GM18508 (cell line): ENCODE data around the gene CDYL2.
"Not testable (repeated sequence)": the region's sequence is repeated elsewhere in the genome, so short reads cannot be mapped to it uniquely, and the experiment has no call there.

Experiments
- ATAC-seq: cut with Tn5 transposase; IDR thresholded peaks from one replicate; pipeline ENCODE4 v1.9.1; 2021; ENCODE audit warnings: moderate number of reproducible peaks; ENCODE audit not compliant: insufficient read depth, unreplicated experiment

The CDYL2 gene

GRCh38 chr16:80751167-80751566 is 53.2 kb downstream of the CDYL2 start:
- no peak for ATAC-seq

GRCh38 chr16:80746231-80746630 is 58.2 kb downstream of the CDYL2 start:
- ATAC-seq = no peak

GRCh38 chr16:80744856-80745255 is 59.5 kb downstream of the CDYL2 start:
- ATAC-seq = no peak

GRCh38 chr16:80743772-80744171 is 60.6 kb downstream of the CDYL2 start:
- no peak for ATAC-seq

GRCh38 chr16:80743273-80743672 is 61.1 kb downstream of the CDYL2 start:
- no peak for ATAC-seq

- no peak for ATAC-seq
Observed at GRCh38 chr16:80742331-80742730, 62.1 kb downstream of the CDYL2 start.

GRCh38 chr16:80741724-80742123 is 62.7 kb downstream of the CDYL2 start:
- ATAC-seq = no peak

- no peak for ATAC-seq
Observed at GRCh38 chr16:80739523-80739922, 64.9 kb downstream of the CDYL2 start.

- no peak for ATAC-seq
Observed at GRCh38 chr16:80738521-80738920, 65.9 kb downstream of the CDYL2 start.

GRCh38 chr16:80735846-80736245 is 68.6 kb downstream of the CDYL2 start:
- ATAC-seq = no peak

GRCh38 chr16:80733407-80733806 is 71.0 kb downstream of the CDYL2 start:
- no peak for ATAC-seq

- ATAC-seq = no peak
Observed at GRCh38 chr16:80731915-80732314, 72.5 kb downstream of the CDYL2 start.

GRCh38 chr16:80727066-80727763 is 77.2 kb downstream of the CDYL2 start:
- not testable (repeated sequence) for ATAC-seq

GRCh38 chr16:80725566-80726162 is 78.7 kb downstream of the CDYL2 start:
- ATAC-seq = no peak

GRCh38 chr16:80723981-80724380 is 80.4 kb downstream of the CDYL2 start:
- no peak for ATAC-seq

- no peak for ATAC-seq
Observed at GRCh38 chr16:80723091-80723490, 81.3 kb downstream of the CDYL2 start.

- no peak for ATAC-seq
Observed at GRCh38 chr16:80720804-80721371, 83.5 kb downstream of the CDYL2 start.

GRCh38 chr16:80719573-80719972 is 84.8 kb downstream of the CDYL2 start:
- no peak for ATAC-seq

- ATAC-seq = no peak
Observed at GRCh38 chr16:80718480-80719220, 85.7 kb downstream of the CDYL2 start.

GRCh38 chr16:80717611-80718010 is 86.8 kb downstream of the CDYL2 start:
- no peak for ATAC-seq

GRCh38 chr16:80716564-80717139 is 87.7 kb downstream of the CDYL2 start:
- ATAC-seq = no peak
